Peyer's patch (tissue), 4 donors: Measurements from ENCODE around the gene ARL17B. TPM values are rescaled to one million over a fixed set of nuclear protein-coding genes. Genes with fewer than 3 reads are reported as not detected.
"Not testable (repeated sequence)": the region's sequence is repeated elsewhere in the genome, so short reads cannot be mapped to it uniquely, and the experiment has no call there.

Experiments used
- DNase-seq, 3 donors: peaks; one replicate each; pipeline ENCODE4 v3.0.0-alpha.2; 2017 to 2019
- H3K27ac ChIP-seq, 4 donors: fragments of 200-600 bp; sonication (generic); one replicate each; pipeline ENCODE4 v1.5.1; 2016 to 2019
- H3K27me3 ChIP-seq, 2 donors: fragments of 200-600 bp; sonication (generic); one replicate each; pipeline ENCODE4 v1.5.1; 2019
- H3K36me3 ChIP-seq, 3 donors: fragments of 200-600 bp; sonication (generic); one replicate each; pipeline ENCODE4 v1.5.1; 2016 to 2019
- H3K4me1 ChIP-seq, 4 donors: fragments of 200-600 bp; sonication (generic); one replicate each; pipeline ENCODE4 v1.5.1; 2016 to 2019
- H3K4me3 ChIP-seq, 4 donors: fragments of 200-600 bp; sonication (generic); 1 replicate in 3 of 4; 2 replicates in 1 of 4; pipeline ENCODE4 v1.5.1; 2016 to 2019; ENCODE audit warnings: mild to moderate bottlenecking in 1 of 4
- H3K9me3 ChIP-seq, 4 donors: fragments of 200-600 bp; sonication (generic); one replicate each; pipeline ENCODE4 v1.5.1; 2016 to 2019; ENCODE audit warnings: mild to moderate bottlenecking in 1 of 4
- total RNA-seq, 4 donors: library from RNA; depleted of rRNA; stranded (reverse); fragments of >200 nt; gene quantifications; one replicate each; pipeline ENCODE4 v1.1.0, GENCODE V29; 2016
- TF ChIP-seq, protein P1 (sequence below), 6 experiments: fragments of 450-650 bp in 4 of 6; fragments of 200-600 bp in 2 of 6; sonication (generic) in 1 of 6; IDR thresholded peaks; one replicate each; pipeline ENCODE4 v1.5.1; 2017 to 2019; ENCODE audit warnings: antibody characterized with exemption in 6 of 6, mild to moderate bottlenecking in 3 of 6, moderate library complexity in 1 of 6

Gene ARL17B
- total RNA-seq, 4 donors from 2014 or later: 2.5 to 20.1 (median 8.2) TPM

GRCh38 chr17:46349060-46349459 is 12.5 kb downstream of the ARL17B start:
- not testable (repeated sequence) for H3K36me3 ChIP-seq, H3K27me3 ChIP-seq, H3K27ac ChIP-seq, DNase-seq, H3K9me3 ChIP-seq, H3K4me3 ChIP-seq, H3K4me1 ChIP-seq

DNA sequence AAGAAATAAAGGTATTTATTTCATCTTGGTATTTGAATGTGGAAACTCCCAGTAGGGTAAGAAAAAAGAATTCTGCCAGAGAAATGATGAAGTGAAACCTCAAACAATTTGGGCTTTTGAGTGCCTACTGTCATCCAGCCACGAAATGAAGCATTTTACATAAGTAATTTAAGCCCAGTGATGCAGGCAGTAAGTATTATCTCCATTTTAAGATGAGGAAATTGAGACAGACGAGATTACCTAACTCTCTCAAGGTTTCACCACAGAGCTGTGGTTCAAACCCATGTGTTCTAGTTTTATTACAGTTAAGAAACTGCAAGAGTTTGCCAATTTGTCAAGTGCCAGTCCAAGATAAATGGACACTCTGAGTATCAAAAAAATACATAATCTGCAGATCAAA is 13.2 kb downstream of the ARL17B start:
- not testable (repeated sequence) for H3K4me1 ChIP-seq, DNase-seq, H3K27me3 ChIP-seq, H3K4me3 ChIP-seq, H3K9me3 ChIP-seq, H3K36me3 ChIP-seq, H3K27ac ChIP-seq

DNA sequence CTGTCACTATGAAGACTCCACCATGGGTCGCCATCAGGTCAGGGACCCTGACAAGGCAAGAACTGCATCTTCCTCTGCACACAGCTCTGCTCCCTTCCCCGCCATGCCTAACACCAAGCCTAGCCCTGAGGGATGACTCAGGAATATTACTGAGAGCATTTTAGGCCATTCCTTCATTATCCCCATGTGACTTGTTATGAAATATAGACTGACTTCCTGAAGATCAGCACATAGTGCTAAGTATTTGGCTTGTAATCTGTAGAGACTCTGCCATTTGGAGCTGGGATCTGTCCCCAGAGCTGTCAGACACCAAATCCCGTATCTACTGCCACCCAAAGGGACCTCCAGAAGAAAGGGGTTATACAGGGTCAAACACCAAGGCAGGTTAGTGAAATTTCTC is 19.4 kb downstream of the ARL17B start:
- not testable (repeated sequence) for H3K4me1 ChIP-seq, H3K27ac ChIP-seq, H3K9me3 ChIP-seq, H3K4me3 ChIP-seq, DNase-seq, H3K36me3 ChIP-seq, H3K27me3 ChIP-seq

DNA sequence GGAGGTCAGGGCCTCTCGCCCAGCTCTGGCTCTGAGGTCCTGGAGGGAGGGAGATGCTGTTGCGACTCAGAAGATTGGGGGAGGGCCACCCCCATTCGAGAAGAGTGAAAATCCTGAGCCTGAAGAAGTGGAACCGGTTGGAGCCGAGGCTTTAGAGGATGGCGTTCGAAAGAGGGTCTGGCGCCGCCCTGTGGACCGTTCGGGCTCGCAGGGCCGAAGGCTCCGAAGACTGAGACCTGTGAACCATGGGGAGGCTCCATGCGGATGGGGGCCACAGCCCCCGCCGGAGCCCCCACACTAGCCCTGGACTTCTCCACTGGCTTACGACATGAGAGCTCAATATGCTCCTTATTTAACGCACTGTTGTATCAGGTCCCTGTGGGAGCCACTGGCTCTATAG is 20.3 kb downstream of the ARL17B start:
- H3K4me3 ChIP-seq, H3K27me3 ChIP-seq, H3K4me1 ChIP-seq, H3K9me3 ChIP-seq, H3K36me3 ChIP-seq, H3K27ac ChIP-seq, DNase-seq: not testable (repeated sequence)

GRCh38 chr17:46294831-46295230 is 66.7 kb downstream of the ARL17B start, which contains the start of gene LRRC37A:
Gene LRRC37A, plus strand, starts transcription at chr17:46295131. Its CDS starts 3 bp downstream, at chr17:46295134.
- not testable (repeated sequence) for H3K36me3 ChIP-seq, H3K4me3 ChIP-seq, H3K9me3 ChIP-seq, H3K27ac ChIP-seq, H3K27me3 ChIP-seq, H3K4me1 ChIP-seq, DNase-seq

DNA sequence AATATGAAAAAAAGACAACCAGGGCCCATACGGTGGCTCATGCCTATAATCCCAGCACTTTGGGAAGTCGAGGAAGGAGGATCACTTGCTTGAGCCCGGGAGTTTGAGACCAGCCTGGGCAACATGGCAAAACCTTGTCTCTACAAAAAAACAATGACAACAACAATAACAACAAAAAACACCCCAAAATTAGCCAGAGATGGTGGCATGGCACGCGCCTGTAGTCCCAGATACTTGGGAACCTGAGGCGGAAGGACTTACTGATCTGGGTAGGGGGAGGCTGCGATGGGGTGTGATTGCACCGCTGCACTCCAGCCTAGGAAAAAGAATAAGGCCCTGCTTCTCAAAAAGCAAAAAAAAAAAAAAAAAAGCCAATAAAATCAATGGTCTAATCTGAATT is 69.9 kb downstream of the ARL17B start:
- H3K27me3 ChIP-seq, DNase-seq, H3K9me3 ChIP-seq, H3K4me1 ChIP-seq, H3K4me3 ChIP-seq, H3K36me3 ChIP-seq: not testable (repeated sequence)
- peak overlapping the region in 2 of 4 donors; percentile 46 to 71 for H3K27ac ChIP-seq

GRCh38 chr17:46290906-46291546 is 70.5 kb downstream of the ARL17B start:
- not testable (repeated sequence) for H3K4me3 ChIP-seq, H3K36me3 ChIP-seq, H3K9me3 ChIP-seq, H3K27me3 ChIP-seq, DNase-seq, H3K4me1 ChIP-seq
- H3K27ac ChIP-seq: peak overlapping the region in 2 of 4 donors; percentile 46 to 71

DNA sequence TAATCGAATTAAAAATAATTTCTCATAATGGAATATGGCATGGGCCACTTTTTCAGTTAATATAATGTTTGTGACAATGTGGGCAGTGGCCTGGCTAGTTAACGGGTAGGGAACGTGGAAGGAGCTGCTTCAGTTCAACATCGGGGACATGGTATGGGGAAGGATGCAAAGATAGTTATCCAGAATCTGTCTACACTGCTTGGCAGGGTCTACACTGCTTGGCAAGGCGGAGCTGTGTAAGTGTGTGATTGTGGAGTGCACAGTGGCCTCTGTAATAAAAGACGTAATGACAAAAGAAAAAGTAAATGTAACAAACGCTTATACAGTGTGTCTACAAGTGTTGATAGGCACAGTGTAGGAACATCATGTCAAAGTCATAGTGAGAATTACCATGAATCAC is 74.0 kb downstream of the ARL17B start:
- H3K27ac ChIP-seq, H3K27me3 ChIP-seq, H3K4me1 ChIP-seq, H3K9me3 ChIP-seq, DNase-seq, H3K4me3 ChIP-seq, H3K36me3 ChIP-seq: not testable (repeated sequence)

- not testable (repeated sequence) for H3K27me3 ChIP-seq, H3K4me1 ChIP-seq, H3K4me3 ChIP-seq, H3K9me3 ChIP-seq, H3K36me3 ChIP-seq, H3K27ac ChIP-seq
- TF ChIP-seq, protein P1, sequence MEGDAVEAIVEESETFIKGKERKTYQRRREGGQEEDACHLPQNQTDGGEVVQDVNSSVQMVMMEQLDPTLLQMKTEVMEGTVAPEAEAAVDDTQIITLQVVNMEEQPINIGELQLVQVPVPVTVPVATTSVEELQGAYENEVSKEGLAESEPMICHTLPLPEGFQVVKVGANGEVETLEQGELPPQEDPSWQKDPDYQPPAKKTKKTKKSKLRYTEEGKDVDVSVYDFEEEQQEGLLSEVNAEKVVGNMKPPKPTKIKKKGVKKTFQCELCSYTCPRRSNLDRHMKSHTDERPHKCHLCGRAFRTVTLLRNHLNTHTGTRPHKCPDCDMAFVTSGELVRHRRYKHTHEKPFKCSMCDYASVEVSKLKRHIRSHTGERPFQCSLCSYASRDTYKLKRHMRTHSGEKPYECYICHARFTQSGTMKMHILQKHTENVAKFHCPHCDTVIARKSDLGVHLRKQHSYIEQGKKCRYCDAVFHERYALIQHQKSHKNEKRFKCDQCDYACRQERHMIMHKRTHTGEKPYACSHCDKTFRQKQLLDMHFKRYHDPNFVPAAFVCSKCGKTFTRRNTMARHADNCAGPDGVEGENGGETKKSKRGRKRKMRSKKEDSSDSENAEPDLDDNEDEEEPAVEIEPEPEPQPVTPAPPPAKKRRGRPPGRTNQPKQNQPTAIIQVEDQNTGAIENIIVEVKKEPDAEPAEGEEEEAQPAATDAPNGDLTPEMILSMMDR (IDR thresholded peaks at IDR 0.05): peak; percentile 70 to 94 (median 87)
- peak in 2 of 3 donors; percentile 48 to 68 for DNase-seq
Observed at GRCh38 chr17:46286764-46287221, 74.8 kb downstream of the ARL17B start.

DNA sequence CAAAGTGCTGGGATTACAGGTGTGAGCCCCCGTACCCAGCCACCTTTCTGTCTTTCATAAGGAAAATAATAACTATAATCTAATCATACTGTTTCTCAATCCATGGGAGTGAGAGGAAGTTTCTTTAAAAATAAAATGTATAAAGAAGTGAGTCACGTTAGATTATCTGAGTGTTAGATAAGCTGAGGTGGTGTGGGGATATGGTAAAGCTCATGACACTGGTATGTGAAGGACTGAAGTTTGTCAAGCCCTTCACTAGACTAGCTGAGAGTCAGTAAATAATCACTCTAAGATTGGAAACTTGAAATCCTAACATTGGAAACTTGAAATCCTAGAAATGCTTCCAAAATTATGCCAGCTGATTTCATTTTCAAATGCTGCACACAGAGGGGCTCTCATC is 76.1 kb downstream of the ARL17B start:
- H3K4me3 ChIP-seq, H3K4me1 ChIP-seq, DNase-seq, H3K9me3 ChIP-seq, H3K36me3 ChIP-seq, H3K27ac ChIP-seq, H3K27me3 ChIP-seq: not testable (repeated sequence)

DNA sequence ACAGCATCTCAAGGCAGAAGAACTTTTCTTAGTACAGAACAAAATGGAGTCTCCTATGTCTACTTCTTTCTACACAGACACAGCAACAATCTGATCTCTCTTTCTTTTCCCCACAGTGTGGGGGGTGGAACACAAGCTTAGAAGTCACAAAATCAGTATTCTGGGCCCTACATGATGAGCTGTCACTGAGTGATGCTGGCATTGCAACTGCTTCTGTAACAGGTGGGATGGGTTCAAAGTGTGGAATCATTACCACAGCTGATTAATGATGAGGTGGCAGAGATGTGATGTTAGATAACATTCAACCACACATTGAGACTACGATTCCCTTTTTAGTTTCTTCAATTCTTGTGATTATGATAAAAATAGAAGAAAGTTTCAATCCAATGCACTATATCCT is 77.1 kb downstream of the ARL17B start:
- H3K4me1 ChIP-seq, H3K27me3 ChIP-seq, DNase-seq, H3K9me3 ChIP-seq, H3K4me3 ChIP-seq, H3K27ac ChIP-seq, H3K36me3 ChIP-seq: not testable (repeated sequence)

DNA sequence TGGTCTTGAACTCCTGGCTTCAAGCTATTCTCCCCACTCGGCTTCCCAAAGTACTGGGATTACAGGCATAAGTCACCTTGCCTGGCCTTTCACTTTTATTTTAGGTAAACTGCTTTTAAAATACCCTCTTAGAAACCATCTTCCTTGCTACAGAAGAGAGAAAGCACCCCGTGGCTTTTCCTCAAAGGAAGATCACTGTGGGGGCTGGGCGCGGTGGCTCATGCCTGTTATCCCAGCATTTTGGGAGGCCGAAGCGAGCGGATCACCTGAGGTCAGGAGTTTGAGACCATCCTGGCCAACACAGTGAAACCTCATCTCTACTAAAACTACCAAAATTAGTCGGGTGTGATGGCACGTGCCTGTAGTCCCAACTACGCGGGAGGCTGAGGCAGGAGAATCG is 78.9 kb downstream of the ARL17B start:
- H3K36me3 ChIP-seq, H3K27me3 ChIP-seq, H3K4me3 ChIP-seq, H3K9me3 ChIP-seq, H3K27ac ChIP-seq, DNase-seq, H3K4me1 ChIP-seq: not testable (repeated sequence)

DNA sequence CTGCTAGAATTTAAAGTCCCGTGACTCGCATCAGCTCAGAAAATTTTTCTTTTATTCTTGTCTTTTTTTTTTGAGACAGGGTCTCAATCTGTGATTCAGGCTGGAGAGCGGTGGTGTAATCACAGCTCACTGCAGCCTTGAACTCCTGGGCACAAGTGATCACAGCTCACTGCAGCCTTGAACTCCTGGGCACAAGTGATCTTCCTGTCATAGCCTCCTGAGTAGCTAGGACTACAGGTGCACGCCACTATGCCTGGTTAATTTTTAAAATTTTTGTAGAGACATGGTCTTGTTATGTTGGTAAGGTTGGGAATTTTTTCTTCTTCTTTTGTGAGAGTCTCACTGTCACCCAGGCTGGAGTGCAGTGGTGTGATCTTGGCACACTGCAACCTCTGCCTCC is 80.2 kb downstream of the ARL17B start:
- H3K27me3 ChIP-seq, H3K9me3 ChIP-seq, DNase-seq, H3K4me1 ChIP-seq, H3K36me3 ChIP-seq, H3K4me3 ChIP-seq, H3K27ac ChIP-seq: not testable (repeated sequence)

DNA sequence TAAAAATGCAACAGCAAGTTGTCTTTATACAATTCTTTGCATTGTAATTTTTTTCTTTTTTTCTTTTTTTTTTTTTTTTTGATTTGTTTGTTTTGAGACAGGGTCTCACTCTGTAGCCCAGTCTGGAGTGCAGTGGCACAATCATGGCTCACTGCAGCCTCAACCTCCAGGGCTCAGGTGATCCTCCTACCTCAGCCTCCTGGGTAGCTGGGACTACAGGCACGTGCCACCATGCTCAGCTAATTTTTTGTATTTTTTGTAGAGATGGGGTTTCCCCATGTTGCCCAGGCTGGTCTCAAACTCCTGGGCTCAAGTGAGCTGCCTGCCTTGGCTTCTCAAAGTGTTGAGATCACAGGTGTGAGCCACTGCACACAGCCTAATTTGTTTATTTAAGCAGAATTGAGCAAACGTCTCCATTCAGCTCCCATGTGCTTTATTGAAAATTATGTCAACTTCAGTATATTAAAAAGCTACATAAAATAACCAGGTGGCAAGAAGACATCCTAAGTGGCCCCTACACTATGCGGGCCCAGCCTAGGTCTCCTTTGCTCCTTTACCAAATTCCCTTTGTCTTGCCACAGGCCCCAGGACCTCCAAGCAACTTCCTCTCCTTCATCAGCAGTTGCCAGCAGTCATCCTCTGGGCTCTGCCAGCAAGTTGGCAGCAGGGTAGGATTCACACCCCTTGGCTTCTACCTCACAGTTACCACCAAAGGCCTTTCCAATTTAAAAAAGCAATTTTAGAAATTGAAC is 84.7 kb downstream of the ARL17B start:
- not testable (repeated sequence) for H3K27ac ChIP-seq, H3K27me3 ChIP-seq, H3K9me3 ChIP-seq, H3K4me3 ChIP-seq, H3K4me1 ChIP-seq, H3K36me3 ChIP-seq, DNase-seq
